Endothelial cell of umbilical vein (primary cell): ENCODE measurements around the gene PANK3. TPM values are rescaled to one million over a fixed set of nuclear protein-coding genes. Genes with fewer than 3 reads are reported as not detected.

Experiments used
- BruUV-seq: library from RNA; stranded (reverse); fragments of 400-500 nt; replicated peaks from 2 replicates; lab custom pipeline; 2021; lab: Mats Ljungman, UMichigan
- CTCF ChIA-PET: fragments of 300-600, 350-600 bp; sonication (Branson Sonifier 250); formaldehyde crosslinking; loops from one replicate; lab custom pipeline; 2021; ENCODE audit warnings: antibody characterized with exemption, inconsistent platforms; lab: Charles Lee
- POLR2A ChIA-PET: fragments of 300-600, 350-600 bp; sonication (Branson Sonifier 250); formaldehyde crosslinking; loops from one replicate; lab custom pipeline; 2021; ENCODE audit warnings: antibody characterized with exemption, inconsistent platforms; lab: Charles Lee
- DNase-seq: peaks from one replicate; pipeline ENCODE4 v3.0.0-alpha.2; 2011; ENCODE audit warnings: low read depth, low spot score
- FAIRE-seq: peaks from 2 replicates; lab custom pipeline; 2011; peaks lifted over from hg19 to GRCh38; lab: Jason Lieb, UNC
- H2AFZ ChIP-seq: 2 replicates; pipeline ENCODE4 v1.6.0; 2012; ENCODE audit warnings: low read depth, low read length, control low read depth, inconsistent platforms
- H3K27ac ChIP-seq: 2 replicates; pipeline ENCODE4 v1.5.1; 2011; ENCODE audit warnings: low read depth, mild to moderate bottlenecking, control low read depth, low read length, moderate library complexity; ENCODE audit not compliant: insufficient read depth
- H3K27me3 ChIP-seq, 2 experiments: 2 replicates each; pipeline versions ENCODE4 v1.6.0 to v1.6.1; 2011; ENCODE audit warnings: low read length in 2 of 2, mixed read lengths in 1 of 2; ENCODE audit not compliant: control insufficient read depth in 2 of 2, insufficient read depth in 2 of 2
- H3K36me3 ChIP-seq, 2 experiments: 2 replicates in 1 of 2; 3 replicates in 1 of 2; pipeline ENCODE4 v1.5.1; 2011; ENCODE audit warnings: low read length in 2 of 2, mild to moderate bottlenecking in 1 of 2, moderate library complexity in 1 of 2; ENCODE audit not compliant: control insufficient read depth in 2 of 2, insufficient read depth in 2 of 2; ENCODE audit errors: extremely low read depth in 1 of 2
- H3K4me1 ChIP-seq: 3 replicates; pipeline ENCODE4 v1.5.1; 2011; ENCODE audit warnings: mild to moderate bottlenecking, low read length; ENCODE audit not compliant: control insufficient read depth, insufficient read depth; ENCODE audit errors: extremely low read depth
- H3K4me2 ChIP-seq: 2 replicates; pipeline ENCODE4 v1.6.1; 2011; ENCODE audit warnings: low read length, control low read depth, mixed read lengths; ENCODE audit not compliant: insufficient read depth
- H3K4me3 ChIP-seq, 3 experiments: fragments of 200-600 bp in 1 of 3; sonication (generic), shearing (Covaris generic) in 1 of 3; replicated peaks in 1 of 3; 2 replicates each; pipeline ENCODE4 v1.5.1; 2011 to 2016; ENCODE audit warnings: control low read depth in 3 of 3, low read length in 3 of 3, mild to moderate bottlenecking in 2 of 3, inconsistent platforms in 1 of 3, low read depth in 1 of 3, moderate library complexity in 1 of 3; ENCODE audit not compliant: insufficient read depth in 1 of 3
- H3K79me2 ChIP-seq: 2 replicates; pipeline ENCODE4 v1.6.0; 2012; ENCODE audit warnings: low read length, inconsistent platforms; ENCODE audit not compliant: control insufficient read depth, insufficient read depth
- H3K9ac ChIP-seq: replicated peaks from 2 replicates; pipeline ENCODE3; 2011; ENCODE audit warnings: low read length, control low read depth; ENCODE audit not compliant: insufficient read depth; ENCODE audit errors: extremely low read depth
- H3K9me1 ChIP-seq: replicated peaks from 3 replicates; pipeline ENCODE4 v1.6.0; 2011; ENCODE audit warnings: mild to moderate bottlenecking, low read length; ENCODE audit not compliant: control insufficient read depth, insufficient read depth; ENCODE audit errors: extremely low read depth
- H3K9me3 ChIP-seq: replicated peaks from 2 replicates; pipeline ENCODE4 v1.5.1; 2012; ENCODE audit warnings: low read length, inconsistent platforms; ENCODE audit not compliant: control insufficient read depth, insufficient read depth
- H4K20me1 ChIP-seq: replicated peaks from 2 replicates; pipeline ENCODE3; 2011; ENCODE audit warnings: mild to moderate bottlenecking, low read length; ENCODE audit not compliant: control insufficient read depth, insufficient read depth; ENCODE audit errors: extremely low read depth
- EZH2 ChIP-seq: IDR thresholded peaks from 2 replicates; pipeline ENCODE4 v1.6.1; 2012; ENCODE audit warnings: borderline replicate concordance, low read depth, mild to moderate bottlenecking, moderate library complexity, low read length, inconsistent platforms; ENCODE audit not compliant: severe bottlenecking
- FOS ChIP-seq: IDR thresholded peaks from 2 replicates; pipeline ENCODE4 v1.6.1; 2011; ENCODE audit warnings: mild to moderate bottlenecking, low read length, moderate library complexity, borderline replicate concordance; ENCODE audit not compliant: insufficient read depth
- GATA2 ChIP-seq: IDR thresholded peaks from 2 replicates; pipeline ENCODE4 v1.7.0; 2011; ENCODE audit warnings: low read depth, mild to moderate bottlenecking, moderate library complexity, mixed read lengths, low read length; ENCODE audit not compliant: insufficient read length, insufficient read depth
- JUN ChIP-seq: IDR thresholded peaks from 2 replicates; pipeline ENCODE4 v1.6.1; 2011; ENCODE audit warnings: borderline replicate concordance, low read depth; ENCODE audit not compliant: insufficient read length, insufficient read depth
- MYC ChIP-seq: IDR thresholded peaks from one replicate; pipeline ENCODE4 v1.6.1; 2011; ENCODE audit warnings: mild to moderate bottlenecking, low read depth, low read length
- POLR2A ChIP-seq: IDR thresholded peaks from 2 replicates; pipeline ENCODE4 v1.6.1; 2012; ENCODE audit warnings: low read depth, mild to moderate bottlenecking, control low read depth, low read length
- POLR2AphosphoS5 ChIP-seq: IDR thresholded peaks from 2 replicates; pipeline ENCODE4 v1.6.1; 2012; ENCODE audit warnings: low read depth, mild to moderate bottlenecking, control low read depth, low read length, moderate library complexity; ENCODE audit not compliant: insufficient read depth
- dilution Hi-C: fragments of 300-500 bp; cut with MboI; formaldehyde crosslinking; loops from one replicate; pipeline ENCODE4 v1.15.0; 2019; ENCODE audit warnings: low sequenced_read_pairs; ENCODE audit not compliant: extremely low pct_ligation_motif_present
- intact Hi-C: fragments of 100-400 bp; cut with micrococcal nuclease; formaldehyde crosslinking; loops from one replicate; pipeline ENCODE4 v1.10.0; 2022
- polyA plus RNA-seq, 4 experiments: library from polyadenylated mRNA; depleted of rRNA in 3 of 4; stranded (reverse) in 3 of 4; unstranded in 1 of 4; fragments of >200 nt; gene quantifications; 2 replicates each; pipeline versions ENCODE4 v1.2.1 to v1.2.3, GENCODE V29; 2011 to 2012; ENCODE audit warnings: missing spikeins in 1 of 4
- total RNA-seq: library from RNA; stranded (reverse); gene quantifications from 2 replicates; pipeline ENCODE4 v1.2.3, GENCODE V29; 2021
- TF ChIP-seq, protein P1 (sequence below): IDR thresholded peaks from 2 replicates; pipeline ENCODE4 v1.6.1; 2011; ENCODE audit not compliant: insufficient read depth, insufficient read length
- TF ChIP-seq, protein P2 (sequence below), 2 donors: IDR thresholded peaks; 1 replicate in 1 of 2; 2 replicates in 1 of 2; pipeline ENCODE4 v1.5.1; 2011; ENCODE audit warnings: low read length in 2 of 2, mild to moderate bottlenecking in 2 of 2, moderate library complexity in 2 of 2, control low read depth in 1 of 2, inconsistent platforms in 1 of 2, low read depth in 1 of 2; ENCODE audit not compliant: insufficient read depth in 1 of 2; ENCODE audit errors: extremely low read depth in 1 of 2

The PANK3 gene
- total and polyA plus RNA-seq, 2 donors (not counting 3 experiments of a cell fraction or from before 2014, with no cell fraction given): 8.1 to 78.8 TPM

DNA sequence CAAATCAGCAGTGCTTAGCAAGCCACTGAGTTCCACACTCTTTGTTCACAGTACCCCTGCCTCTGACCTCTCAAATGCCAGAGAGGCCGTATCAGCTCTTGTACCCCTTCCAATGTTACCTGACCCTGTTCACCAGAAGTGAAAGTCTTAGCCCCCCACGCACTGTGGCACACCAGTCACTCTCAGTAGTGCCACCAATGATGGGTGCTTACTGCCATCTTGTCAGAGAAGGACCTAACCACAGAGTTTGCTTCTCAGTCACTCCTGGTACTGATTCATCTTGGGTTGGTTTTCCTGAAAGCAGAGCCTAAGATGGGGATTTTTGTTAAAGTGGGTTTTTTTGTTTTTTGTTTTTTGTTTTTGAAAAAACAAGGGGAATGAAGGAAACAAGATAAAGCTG lies 28.8 kb upstream of the PANK3 start:
- Histone ChIP-seq H3K9me3 (no peaks in the 10 kb centered on the region), H3K79me2 (no peaks in the 10 kb centered on the region), H3K4me3 (no peak overlapping the region), H3K4me2 (no peak overlapping the region), H4K20me1 (no peaks in the 10 kb centered on the region), H3K36me3 (no peaks in the 10 kb centered on the region), H3K27me3 (no peaks in the 10 kb centered on the region), H3K27ac (no peak overlapping the region), H3K9ac (no peak overlapping the region), H2AFZ (no peak overlapping the region), H3K9me1 (no peaks in the 10 kb centered on the region), H3K4me1 (no peaks in the 10 kb centered on the region)
- DNase-seq: no peak
- FAIRE-seq: no peak
- intact Hi-C loops (no loop called here), dilution Hi-C loops (no loop called here)
- POLR2A ChIA-PET: no interaction called here
- no TSS peak for BruUV-seq
- CTCF ChIA-PET: no interaction called here
- TF ChIP-seq, protein P1, sequence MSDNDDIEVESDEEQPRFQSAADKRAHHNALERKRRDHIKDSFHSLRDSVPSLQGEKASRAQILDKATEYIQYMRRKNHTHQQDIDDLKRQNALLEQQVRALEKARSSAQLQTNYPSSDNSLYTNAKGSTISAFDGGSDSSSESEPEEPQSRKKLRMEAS: no peak
- TF ChIP-seq GATA2: no peak
- no peak for TF ChIP-seq MYC
- no peak for TF ChIP-seq JUN
- TF ChIP-seq EZH2: no peak
- TF ChIP-seq FOS: no peak
- TF ChIP-seq, protein P2, sequence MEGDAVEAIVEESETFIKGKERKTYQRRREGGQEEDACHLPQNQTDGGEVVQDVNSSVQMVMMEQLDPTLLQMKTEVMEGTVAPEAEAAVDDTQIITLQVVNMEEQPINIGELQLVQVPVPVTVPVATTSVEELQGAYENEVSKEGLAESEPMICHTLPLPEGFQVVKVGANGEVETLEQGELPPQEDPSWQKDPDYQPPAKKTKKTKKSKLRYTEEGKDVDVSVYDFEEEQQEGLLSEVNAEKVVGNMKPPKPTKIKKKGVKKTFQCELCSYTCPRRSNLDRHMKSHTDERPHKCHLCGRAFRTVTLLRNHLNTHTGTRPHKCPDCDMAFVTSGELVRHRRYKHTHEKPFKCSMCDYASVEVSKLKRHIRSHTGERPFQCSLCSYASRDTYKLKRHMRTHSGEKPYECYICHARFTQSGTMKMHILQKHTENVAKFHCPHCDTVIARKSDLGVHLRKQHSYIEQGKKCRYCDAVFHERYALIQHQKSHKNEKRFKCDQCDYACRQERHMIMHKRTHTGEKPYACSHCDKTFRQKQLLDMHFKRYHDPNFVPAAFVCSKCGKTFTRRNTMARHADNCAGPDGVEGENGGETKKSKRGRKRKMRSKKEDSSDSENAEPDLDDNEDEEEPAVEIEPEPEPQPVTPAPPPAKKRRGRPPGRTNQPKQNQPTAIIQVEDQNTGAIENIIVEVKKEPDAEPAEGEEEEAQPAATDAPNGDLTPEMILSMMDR (IDR thresholded peaks at IDR 0.05; ENCODE audit: extremely low read depth in 1 of 2, insufficient read depth in 1 of 2, low read depth in 1 of 2, low read length in 2 of 2): no peak
- no peak for TF ChIP-seq POLR2AphosphoS5
- no peak for TF ChIP-seq POLR2A
